ENCODE data around the gene NPAS3. TPM values are rescaled to one million over a fixed set of nuclear protein-coding genes. Genes with fewer than 3 reads are reported as not detected.

Gene NPAS3
- total RNA-seq, 1 experiment from 2014 or later: not detected

DNA sequence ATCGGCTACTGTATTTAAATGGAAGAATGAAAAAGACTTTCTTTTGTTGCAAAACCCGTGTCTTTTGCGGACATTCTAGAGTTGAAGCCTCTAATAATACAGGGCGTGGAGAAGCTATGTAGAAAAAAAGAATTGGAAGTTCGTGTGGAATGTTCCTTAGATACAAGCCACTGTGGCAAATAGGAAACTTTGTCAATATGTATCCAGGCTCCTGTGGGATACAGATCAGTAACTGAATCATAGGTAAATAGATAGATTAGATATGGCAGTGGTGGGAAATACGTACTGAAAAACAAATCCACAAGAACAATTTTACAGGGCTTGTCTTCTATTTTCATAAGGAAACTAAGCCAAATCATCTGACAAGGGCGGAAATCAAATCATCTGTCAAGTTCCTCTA is 766.8 kb downstream of the NPAS3 start:
- Histone ChIP-seq H3K27me3 (ENCODE audit: insufficient read depth, low read length) (peaks cover 58% of the 10 kb centered on the region), H3K4me2 (ENCODE audit: low read length) (no peak overlapping the region), H2AFZ (ENCODE audit: low read depth, low read length, poor library complexity, severe bottlenecking) (no peak overlapping the region), H3K9me2 (ENCODE audit: insufficient read depth) (no peaks in the 10 kb centered on the region), H3K79me2 (ENCODE audit: insufficient read depth, low read length) (no peaks in the 10 kb centered on the region), H4K20me1 (ENCODE audit: insufficient read depth) (no peaks in the 10 kb centered on the region), H3K9ac (ENCODE audit: low read length) (no peak overlapping the region), H3K4me1 (ENCODE audit: control insufficient read depth in 1 of 2, insufficient read depth in 2 of 2, low read length in 2 of 2) (no peaks in the 10 kb centered on the region), H3K9me3 (ENCODE audit: control insufficient read depth in 1 of 2, insufficient read depth in 1 of 2, low read depth in 1 of 2, low read length in 2 of 2) (no peaks in the 10 kb centered on the region), H3K27ac (ENCODE audit: low read depth, low read length) (no peak overlapping the region), H3K4me3 (replicated peaks in 1 of 2; ENCODE audit: low read depth in 1 of 2, low read length in 2 of 2) (no peak overlapping the region), H3K36me3 (ENCODE audit: control insufficient read depth in 1 of 2, insufficient read depth in 2 of 2, low read length in 2 of 2) (no peaks in the 10 kb centered on the region)
- intact Hi-C loops (cut with micrococcal nuclease): no loop called here
- TF ChIP-seq FOSL1 (IDR thresholded peaks at IDR 0.05; ENCODE audit: low read depth) (no peak), RAD21 (IDR thresholded peaks at IDR 0.05; ENCODE audit: low read depth) (no peak), SP1 (IDR thresholded peaks at IDR 0.05; ENCODE audit: low read depth) (no peak), REST (IDR thresholded peaks at IDR 0.05; ENCODE audit: low read depth) (no peak)
- ATAC-seq (no peak), DNase-seq (ENCODE audit: low read depth, low spot score) (no peak)
- BruUV-seq (replicated peaks): no TSS peak
- CTCF ChIA-PET: no interaction called here
- POLR2A ChIA-PET: no interaction called here
- RAD21 ChIA-PET (ENCODE audit: low non-redundant PET in 1 of 2, low total read pairs in 2 of 2, uncharacterized antibody in 2 of 2, unreplicated experiment in 2 of 2): no interaction called here

GRCh38 chr14:33707716-33708115 is 769.0 kb downstream of the NPAS3 start:
- H3K27me3 ChIP-seq (ENCODE audit: insufficient read depth, low read length): peaks cover 55% of the 10 kb centered on the region
- no peak overlapping the region for H3K4me2 ChIP-seq (ENCODE audit: low read length)
- TF ChIP-seq POLR2A (IDR thresholded peaks at IDR 0.05; ENCODE audit: borderline replicate concordance, extremely low read depth, insufficient read depth, insufficient read length) (no peak), EZH2phosphoT487 (IDR thresholded peaks at IDR 0.05; ENCODE audit: borderline replicate concordance) (no peak), TCF7L2 (IDR thresholded peaks at IDR 0.05; ENCODE audit: borderline replicate concordance, extremely low read depth, insufficient read depth, insufficient read length) (no peak), ZFX (IDR thresholded peaks at IDR 0.05) (no peak), POLR2AphosphoS5 (IDR thresholded peaks at IDR 0.05; ENCODE audit: low read depth, low read length) (no peak), RAD21 (IDR thresholded peaks at IDR 0.05; ENCODE audit: low read depth) (no peak), JUND (IDR thresholded peaks at IDR 0.05) (no peak), CBX3 (IDR thresholded peaks at IDR 0.05; ENCODE audit: low read depth) (no peak), EZH2 (IDR thresholded peaks at IDR 0.05) (no peak), YY1 (IDR thresholded peaks at IDR 0.05; ENCODE audit: extremely low read depth, insufficient replicate concordance, low read depth, low read length) (no peak)
- TF ChIP-seq, protein P1, sequence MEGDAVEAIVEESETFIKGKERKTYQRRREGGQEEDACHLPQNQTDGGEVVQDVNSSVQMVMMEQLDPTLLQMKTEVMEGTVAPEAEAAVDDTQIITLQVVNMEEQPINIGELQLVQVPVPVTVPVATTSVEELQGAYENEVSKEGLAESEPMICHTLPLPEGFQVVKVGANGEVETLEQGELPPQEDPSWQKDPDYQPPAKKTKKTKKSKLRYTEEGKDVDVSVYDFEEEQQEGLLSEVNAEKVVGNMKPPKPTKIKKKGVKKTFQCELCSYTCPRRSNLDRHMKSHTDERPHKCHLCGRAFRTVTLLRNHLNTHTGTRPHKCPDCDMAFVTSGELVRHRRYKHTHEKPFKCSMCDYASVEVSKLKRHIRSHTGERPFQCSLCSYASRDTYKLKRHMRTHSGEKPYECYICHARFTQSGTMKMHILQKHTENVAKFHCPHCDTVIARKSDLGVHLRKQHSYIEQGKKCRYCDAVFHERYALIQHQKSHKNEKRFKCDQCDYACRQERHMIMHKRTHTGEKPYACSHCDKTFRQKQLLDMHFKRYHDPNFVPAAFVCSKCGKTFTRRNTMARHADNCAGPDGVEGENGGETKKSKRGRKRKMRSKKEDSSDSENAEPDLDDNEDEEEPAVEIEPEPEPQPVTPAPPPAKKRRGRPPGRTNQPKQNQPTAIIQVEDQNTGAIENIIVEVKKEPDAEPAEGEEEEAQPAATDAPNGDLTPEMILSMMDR (IDR thresholded peaks at IDR 0.05 in 2 of 3, conservative IDR thresholded peaks at IDR 0.05 in 1 of 3; ENCODE audit: borderline replicate concordance in 1 of 3, insufficient read depth in 1 of 3, low read depth in 2 of 3, low read length in 2 of 3): no peak
- intact Hi-C loops (cut with micrococcal nuclease): no loop called here
- no TSS peak for BruUV-seq (replicated peaks)
- H3K9ac ChIP-seq (ENCODE audit: low read length): no peak overlapping the region
- H3K79me2 ChIP-seq (ENCODE audit: insufficient read depth, low read length): no peaks in the 10 kb centered on the region
- ChIA-PET POLR2A (no interaction called here), CTCF (no interaction called here), RAD21 (ENCODE audit: low non-redundant PET in 1 of 2, low total read pairs in 2 of 2, uncharacterized antibody in 2 of 2, unreplicated experiment in 2 of 2) (no interaction called here)
- no peaks in the 10 kb centered on the region for H3K9me3 ChIP-seq (ENCODE audit: control insufficient read depth in 1 of 2, insufficient read depth in 1 of 2, low read depth in 1 of 2, low read length in 2 of 2)
- H3K4me3 ChIP-seq (replicated peaks in 1 of 2; ENCODE audit: low read depth in 1 of 2, low read length in 2 of 2): no peak overlapping the region
- H3K27ac ChIP-seq (ENCODE audit: low read depth, low read length): no peak overlapping the region
- H4K20me1 ChIP-seq (ENCODE audit: insufficient read depth): no peaks in the 10 kb centered on the region
- H2AFZ ChIP-seq (ENCODE audit: low read depth, low read length, poor library complexity, severe bottlenecking): no peak overlapping the region
- H3K4me1 ChIP-seq (ENCODE audit: control insufficient read depth in 1 of 2, insufficient read depth in 2 of 2, low read length in 2 of 2): no peaks in the 10 kb centered on the region
- H3K36me3 ChIP-seq (ENCODE audit: control insufficient read depth in 1 of 2, insufficient read depth in 2 of 2, low read length in 2 of 2): no peaks in the 10 kb centered on the region
- H3K9me2 ChIP-seq (ENCODE audit: insufficient read depth): no peaks in the 10 kb centered on the region
- DNase-seq (ENCODE audit: low read depth, low spot score) (no peak), ATAC-seq (no peak)
